ENCODE data around the gene HHEX.

Gene HHEX

GRCh38 chr10:92662848-92663247 lies 26.9 kb upstream of the HHEX start:
- TF ChIP-seq CTCF (IDR thresholded peaks at IDR 0.05; ENCODE audit: low read depth, low read length) = no peak
- no peak overlapping the region for H3K4me3 ChIP-seq (ENCODE audit: low read depth, low read length)

- H3K4me3 ChIP-seq (ENCODE audit: low read depth, low read length) = no peak overlapping the region
- TF ChIP-seq CTCF (IDR thresholded peaks at IDR 0.05; ENCODE audit: low read depth, low read length) = no peak
Observed at GRCh38 chr10:92664322-92664721, 25.4 kb upstream of the HHEX start.

- no peak for TF ChIP-seq CTCF (IDR thresholded peaks at IDR 0.05; ENCODE audit: low read depth, low read length)
- H3K4me3 ChIP-seq (ENCODE audit: low read depth, low read length) = no peak overlapping the region
Observed at GRCh38 chr10:92667078-92667477, 22.7 kb upstream of the HHEX start.

- no peak for TF ChIP-seq CTCF (IDR thresholded peaks at IDR 0.05; ENCODE audit: low read depth, low read length)
- H3K4me3 ChIP-seq (ENCODE audit: low read depth, low read length) = no peak overlapping the region
Observed at GRCh38 chr10:92677708-92678107, 12.0 kb upstream of the HHEX start.

GRCh38 chr10:92678206-92678605 lies 11.5 kb upstream of the HHEX start:
- no peak for TF ChIP-seq CTCF (IDR thresholded peaks at IDR 0.05; ENCODE audit: low read depth, low read length)
- H3K4me3 ChIP-seq (ENCODE audit: low read depth, low read length) = no peak overlapping the region

- no peak for TF ChIP-seq CTCF (IDR thresholded peaks at IDR 0.05; ENCODE audit: low read depth, low read length)
- H3K4me3 ChIP-seq (ENCODE audit: low read depth, low read length) = no peak overlapping the region
Observed at GRCh38 chr10:92681306-92681834, 8.4 kb upstream of the HHEX start.

GRCh38 chr10:92688573-92688926 lies 1.2 kb upstream of the HHEX start:
- peak overlapping the region; percentile 88 for H3K4me3 ChIP-seq (ENCODE audit: low read depth, low read length)
- TF ChIP-seq CTCF (IDR thresholded peaks at IDR 0.05; ENCODE audit: low read depth, low read length) = no peak
